ENCODE measurements around the gene DCDC1.

DCDC1 gene

GRCh38 chr11:31120428-31120827 lies 249.1 kb downstream of the DCDC1 start:
- in situ Hi-C loops (cut with MboI; ENCODE audit: low pct_unique_long_range_greater_than_20kb, low sequenced_read_pairs): no loop called here
- no peak for DNase-seq

GRCh38 chr11:31118566-31118965 lies 251.0 kb downstream of the DCDC1 start:
- in situ Hi-C loops (cut with MboI; ENCODE audit: low pct_unique_long_range_greater_than_20kb, low sequenced_read_pairs): no loop called here
- DNase-seq: no peak

DNA sequence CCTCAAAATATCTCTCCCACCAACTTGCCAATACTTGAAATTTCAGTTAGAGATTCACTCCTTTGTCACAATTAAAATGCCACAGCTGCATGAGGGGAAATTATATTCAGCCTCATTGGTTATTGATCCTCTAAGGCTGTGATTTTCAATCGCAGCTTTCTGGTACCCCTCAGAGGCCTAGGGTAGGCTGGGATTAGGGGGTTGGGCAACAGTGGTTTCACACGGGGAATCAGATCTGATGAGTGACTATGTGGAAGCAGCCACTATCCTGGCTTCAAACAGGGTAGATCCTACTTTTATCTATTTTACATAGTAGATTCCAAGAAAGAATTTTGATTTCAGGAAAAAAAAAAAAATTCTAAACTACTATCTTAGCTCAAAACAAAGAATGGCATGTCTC lies 252.5 kb downstream of the DCDC1 start:
- DNase-seq: no peak
- in situ Hi-C loops (cut with MboI; ENCODE audit: low pct_unique_long_range_greater_than_20kb, low sequenced_read_pairs): no loop called here

GRCh38 chr11:31114442-31114841 lies 255.1 kb downstream of the DCDC1 start:
- in situ Hi-C loops (cut with MboI; ENCODE audit: low pct_unique_long_range_greater_than_20kb, low sequenced_read_pairs): no loop called here
- DNase-seq: no peak

GRCh38 chr11:31110830-31111229 lies 258.7 kb downstream of the DCDC1 start:
- in situ Hi-C loops (cut with MboI; ENCODE audit: low pct_unique_long_range_greater_than_20kb, low sequenced_read_pairs): no loop called here
- no peak for DNase-seq

DNA sequence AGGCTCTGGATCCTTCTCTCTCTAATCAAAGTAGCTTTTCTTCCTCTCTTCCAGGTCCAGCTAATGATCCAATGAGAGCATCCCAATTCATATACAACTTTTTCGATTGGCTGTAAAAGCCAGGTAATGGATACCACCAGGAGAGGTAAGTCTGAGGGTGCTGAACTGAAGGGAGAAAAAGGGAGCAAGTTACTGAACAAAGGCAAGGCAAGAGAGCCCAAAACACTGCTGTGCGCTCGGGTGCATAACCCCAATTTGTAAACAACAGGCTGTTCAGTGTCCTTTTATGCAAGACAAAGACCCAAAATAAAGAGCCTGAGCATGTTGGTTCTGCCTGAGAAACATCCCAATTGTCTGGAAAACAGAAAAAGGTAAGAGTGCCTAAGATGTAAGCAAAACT lies 260.1 kb downstream of the DCDC1 start:
- no peak for DNase-seq
- in situ Hi-C loops (cut with MboI; ENCODE audit: low pct_unique_long_range_greater_than_20kb, low sequenced_read_pairs): no loop called here

- DNase-seq: no peak
- in situ Hi-C loops (cut with MboI; ENCODE audit: low pct_unique_long_range_greater_than_20kb, low sequenced_read_pairs): no loop called here
Observed at GRCh38 chr11:31107649-31108048, 261.9 kb downstream of the DCDC1 start.

DNA sequence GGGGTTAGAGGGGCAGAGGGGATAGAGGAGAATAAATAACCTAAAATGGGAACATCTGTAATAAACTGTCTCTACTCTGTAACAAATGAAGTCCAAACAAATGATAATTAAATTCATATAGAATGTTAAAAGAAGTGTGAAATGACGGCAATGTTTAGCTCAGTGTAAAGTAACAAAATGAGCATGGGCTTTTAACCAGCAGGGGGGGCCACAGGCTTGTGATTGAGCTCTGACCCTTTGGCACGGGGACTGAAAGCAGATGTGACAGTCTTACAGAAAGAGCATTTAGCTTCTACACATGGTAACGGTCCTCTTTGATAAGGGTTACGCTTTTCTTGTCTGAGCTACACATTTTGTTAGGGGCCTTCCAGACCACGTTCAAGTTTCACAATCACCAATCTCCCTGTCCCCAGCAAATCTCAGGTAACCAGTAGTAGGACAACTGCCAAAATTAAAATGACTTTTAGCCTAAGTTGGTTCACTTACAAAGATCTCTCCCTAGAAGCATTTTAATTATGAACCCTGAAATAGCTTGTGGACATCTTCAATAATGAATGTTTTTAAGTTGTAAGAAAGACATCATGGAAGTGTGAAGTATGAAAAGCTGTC lies 262.5 kb downstream of the DCDC1 start:
- DNase-seq: peak; percentile 59
- in situ Hi-C loops (cut with MboI; ENCODE audit: low pct_unique_long_range_greater_than_20kb, low sequenced_read_pairs): no loop called here

- DNase-seq: no peak
- in situ Hi-C loops (cut with MboI; ENCODE audit: low pct_unique_long_range_greater_than_20kb, low sequenced_read_pairs): no loop called here
Observed at GRCh38 chr11:31106326-31106725, 263.2 kb downstream of the DCDC1 start.

DNA sequence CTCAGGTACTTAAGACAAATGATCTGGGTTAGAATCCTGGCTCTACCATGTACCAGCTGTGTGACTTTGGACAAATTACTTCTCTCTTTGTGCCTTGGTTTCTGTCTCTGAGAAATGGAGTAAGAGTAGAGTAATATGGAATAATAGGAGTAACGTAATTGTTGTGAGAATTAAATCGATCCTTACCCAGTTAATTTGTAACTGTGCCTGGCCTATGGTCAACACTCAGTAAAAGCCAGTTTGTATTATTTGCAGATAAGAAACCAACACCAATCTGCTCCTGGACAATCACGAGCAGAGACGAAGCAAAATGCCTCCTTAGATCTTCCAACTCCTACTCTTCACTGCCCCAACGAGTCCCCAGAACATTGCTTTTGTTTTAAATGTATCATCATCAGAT lies 266.7 kb downstream of the DCDC1 start:
- DNase-seq: no peak
- in situ Hi-C loops (cut with MboI; ENCODE audit: low pct_unique_long_range_greater_than_20kb, low sequenced_read_pairs): no loop called here

- no peak for DNase-seq
- in situ Hi-C loops (cut with MboI; ENCODE audit: low pct_unique_long_range_greater_than_20kb, low sequenced_read_pairs): no loop called here
Observed at GRCh38 chr11:31102316-31102715, 267.2 kb downstream of the DCDC1 start.

- no peak for DNase-seq
- in situ Hi-C loops (cut with MboI; ENCODE audit: low pct_unique_long_range_greater_than_20kb, low sequenced_read_pairs): no loop called here
Observed at GRCh38 chr11:31096191-31096805, 273.2 kb downstream of the DCDC1 start.

- in situ Hi-C loops (cut with MboI; ENCODE audit: low pct_unique_long_range_greater_than_20kb, low sequenced_read_pairs): no loop called here
- no peak for DNase-seq
Observed at GRCh38 chr11:31092638-31093037, 276.9 kb downstream of the DCDC1 start.

DNA sequence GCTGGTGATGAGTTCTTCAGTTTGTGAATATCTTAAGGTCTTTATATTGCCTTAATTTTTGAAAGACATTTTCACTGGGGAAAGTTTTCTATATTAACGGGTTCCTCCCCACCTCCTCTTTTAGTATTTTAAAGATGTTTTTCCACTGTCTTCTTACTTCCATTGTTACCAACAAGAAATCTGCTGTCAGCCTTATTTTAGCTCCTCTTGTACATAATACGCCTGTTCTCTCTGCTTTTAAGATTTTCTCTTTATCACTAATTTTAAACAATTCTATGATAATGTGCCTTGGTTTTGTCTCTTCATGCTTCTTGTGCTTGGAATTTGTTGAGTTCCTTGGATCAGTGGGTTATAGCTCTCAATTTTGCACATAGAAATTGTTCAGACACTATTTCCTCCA lies 280.4 kb downstream of the DCDC1 start:
- in situ Hi-C loops (cut with MboI; ENCODE audit: low pct_unique_long_range_greater_than_20kb, low sequenced_read_pairs): no loop called here
- no peak for DNase-seq

GRCh38 chr11:31069447-31070205 lies 299.9 kb downstream of the DCDC1 start:
- no peak for DNase-seq
- in situ Hi-C loops (cut with MboI; ENCODE audit: low pct_unique_long_range_greater_than_20kb, low sequenced_read_pairs): no loop called here

GRCh38 chr11:31060880-31061279 lies 308.7 kb downstream of the DCDC1 start:
- DNase-seq: no peak
- in situ Hi-C loops (cut with MboI; ENCODE audit: low pct_unique_long_range_greater_than_20kb, low sequenced_read_pairs): no loop called here

- DNase-seq: no peak
- in situ Hi-C loops (cut with MboI; ENCODE audit: low pct_unique_long_range_greater_than_20kb, low sequenced_read_pairs): no loop called here
Observed at GRCh38 chr11:31059529-31059928, 310.0 kb downstream of the DCDC1 start.

- DNase-seq: no peak
Observed at GRCh38 chr11:31050061-31050765, 319.3 kb downstream of the DCDC1 start.

DNA sequence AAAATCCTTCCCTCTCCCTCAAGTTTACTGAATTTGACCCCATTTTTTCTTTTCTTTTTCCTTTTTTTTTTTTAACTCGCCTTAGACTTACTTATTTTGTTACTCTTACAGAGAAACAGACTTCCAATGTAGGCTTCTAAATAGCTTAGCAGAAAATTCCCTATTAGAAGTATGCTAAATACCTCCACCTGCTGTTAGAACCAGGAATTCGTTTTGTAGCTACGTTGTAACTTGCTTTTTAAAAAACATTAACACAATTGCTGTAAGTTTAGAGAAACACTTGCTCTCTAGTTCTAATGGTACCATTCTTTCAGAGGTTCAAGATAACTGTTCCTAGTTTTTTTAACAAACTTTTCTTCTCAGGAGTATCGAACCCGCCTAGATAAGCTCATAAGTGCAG lies 324.2 kb downstream of the DCDC1 start:
- in situ Hi-C loops (cut with MboI; ENCODE audit: low pct_unique_long_range_greater_than_20kb, low sequenced_read_pairs): no loop called here
- DNase-seq: peak; percentile 3

More at GRCh38 chr11:31050061-31050765, 319.3 kb downstream of the DCDC1 start:
- in situ Hi-C loops (cut with MboI; ENCODE audit: low pct_unique_long_range_greater_than_20kb, low sequenced_read_pairs): no loop called here
